Astrocyte (in vitro differentiated cells and primary cell): ENCODE results near the gene CTNNA3.

Experiments
- CTCF ChIP-seq: IDR thresholded peaks from 2 replicates; pipeline ENCODE4 v1.5.1; 2011; ENCODE audit warnings: low read depth, mild to moderate bottlenecking, inconsistent platforms, low read length, moderate library complexity; ENCODE audit not compliant: insufficient read depth
- EZH2 ChIP-seq: IDR thresholded peaks from 2 replicates; pipeline ENCODE4 v1.6.1; 2012; ENCODE audit warnings: mild to moderate bottlenecking, low read length, inconsistent platforms; ENCODE audit not compliant: insufficient read depth

- no peak for TF ChIP-seq CTCF
- no peak for TF ChIP-seq EZH2
Measured at GRCh38 chr10:66792441-66792840, 903.6 kb downstream of the CTNNA3 start.
